Spleen (tissue), 7 donors: ENCODE measurements around the gene DPT.

ENCODE experiments used
- CTCF ChIP-seq, 11 experiments: fragments of 200-600 bp in 7 of 11; fragments of 450-650 bp in 4 of 11; sonication (generic) in 4 of 11; IDR thresholded peaks in 8 of 11; conservative IDR thresholded peaks in 3 of 11; 1 replicate in 7 of 11; 2 replicates in 4 of 11; pipeline versions ENCODE4 v1.4.0 to v1.8.0; 2016 to 2021; ENCODE audit warnings: antibody characterized with exemption in 11 of 11, inconsistent platforms in 4 of 11, mild to moderate bottlenecking in 1 of 11
- POLR2A ChIP-seq, 3 donors: fragments of 450-650 bp; IDR thresholded peaks; one replicate each; pipeline ENCODE4 v1.5.1; 2017; ENCODE audit warnings: antibody characterized with exemption in 3 of 3, mild to moderate bottlenecking in 1 of 3
- POLR2AphosphoS5 ChIP-seq, 3 donors: sonication (generic); formaldehyde crosslinking; IDR thresholded peaks; one replicate each; pipeline ENCODE4 v1.5.1; 2017; ENCODE audit warnings: antibody characterized with exemption in 3 of 3
- donor health status: DM: no; HTN: no; CAD: no; lungs with moderate emphysema.
- donor health status: DM: no; HTN: no; CAD: no.
- donor health status: DM: no; HTN: no; CAD: no.

DNA sequence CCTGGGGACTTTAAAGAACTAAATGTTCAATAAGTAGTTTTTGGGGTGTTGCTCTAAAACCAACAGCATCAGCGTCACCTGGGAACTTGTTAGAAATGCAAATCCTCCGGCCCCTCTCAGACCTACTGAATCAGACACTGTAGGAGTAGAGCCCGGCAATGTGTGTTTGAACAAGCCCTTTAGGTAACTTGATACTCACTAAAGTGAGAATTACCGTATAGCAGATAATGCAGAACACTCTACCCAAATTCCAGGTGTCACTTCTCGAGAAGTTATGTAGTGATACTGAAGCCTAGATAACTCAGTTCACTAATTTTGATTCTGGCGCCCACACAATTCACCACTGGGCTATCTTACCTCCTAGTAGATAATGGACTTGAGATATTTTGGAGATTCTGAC is 3.7 kb upstream of the DPT start:
- no peak for TF ChIP-seq POLR2A (IDR thresholded peaks at IDR 0.05)
- TF ChIP-seq CTCF (IDR thresholded peaks at IDR 0.05 in 8 of 11, conservative IDR thresholded peaks at IDR 0.05 in 3 of 11) = no peak
- TF ChIP-seq POLR2AphosphoS5 (IDR thresholded peaks at IDR 0.05) = no peak
